Large intestine (tissue), 3 donors: ENCODE measurements around the gene SLC8A2. TPM values are rescaled to one million over a fixed set of nuclear protein-coding genes. Genes with fewer than 3 reads are reported as not detected.
"Not testable (repeated sequence)": the region's sequence is repeated elsewhere in the genome, so short reads cannot be mapped to it uniquely, and the experiment has no call there.

ENCODE experiments used
- DNase-seq, 2 donors: peaks; one replicate each; pipeline versions ENCODE4 v3.0.0 to v3.0.0-alpha.2; 2013
- H3K27ac ChIP-seq: one replicate; pipeline ENCODE4 v1.5.1; 2013; ENCODE audit warnings: low read length
- H3K27me3 ChIP-seq: 2 replicates; pipeline ENCODE4 v1.6.1; 2013; ENCODE audit warnings: low read length; ENCODE audit not compliant: control insufficient read depth, insufficient read depth
- H3K36me3 ChIP-seq: 2 replicates; pipeline ENCODE4 v1.6.1; 2013; ENCODE audit warnings: low read length; ENCODE audit not compliant: control insufficient read depth, insufficient read depth
- H3K4me1 ChIP-seq: one replicate; pipeline ENCODE4 v1.6.1; 2013; ENCODE audit warnings: low read length; ENCODE audit not compliant: control insufficient read depth, insufficient read depth
- H3K4me3 ChIP-seq: one replicate; pipeline ENCODE4 v1.5.1; 2013; ENCODE audit warnings: low read length
- H3K9me3 ChIP-seq: one replicate; pipeline ENCODE4 v1.6.1; 2013; ENCODE audit warnings: mild to moderate bottlenecking, low read depth, low read length, moderate library complexity; ENCODE audit not compliant: control insufficient read depth
- WGBS: methylation state at CpG from one replicate; pipeline ENCODE4 v1.1.5; 2013; ENCODE audit warnings: low lambda C conversion rate; ENCODE audit not compliant: insufficient coverage; 5-methylcytosine and 5-hydroxymethylcytosine counted together
- polyA plus RNA-seq: library from polyadenylated mRNA; unstranded; fragments of 120-200 nt; gene quantifications from one replicate; pipeline ENCODE4 v1.2.1, GENCODE V29; 2013

The SLC8A2 gene
- polyA plus RNA-seq, 1 donor, result 0.54 TPM

GRCh38 chr19:47388721-47389120, 83.0 kb downstream of the SLC8A2 start:
- WGBS, result 100% methylated on average over 1 of the region's 5 CpGs
- not testable (repeated sequence) for H3K27me3 ChIP-seq, H3K36me3 ChIP-seq, H3K4me1 ChIP-seq, DNase-seq, H3K4me3 ChIP-seq, H3K9me3 ChIP-seq, H3K27ac ChIP-seq

- H3K27me3 ChIP-seq, H3K27ac ChIP-seq, H3K9me3 ChIP-seq, H3K36me3 ChIP-seq, H3K4me3 ChIP-seq, DNase-seq, H3K4me1 ChIP-seq: not testable (repeated sequence)
- WGBS, result no CpG with 5 or more reads among the region's 3 CpGs
Observed at GRCh38 chr19:47387623-47388022, 84.1 kb downstream of the SLC8A2 start.

- not testable (repeated sequence) for H3K4me1 ChIP-seq, DNase-seq
- no CpG with 5 or more reads among the region's 12 CpGs for WGBS
Observed at GRCh38 chr19:47386582-47386981, 85.1 kb downstream of the SLC8A2 start.

GRCh38 chr19:47384533-47384932, 87.2 kb downstream of the SLC8A2 start:
- not testable (repeated sequence) for H3K9me3 ChIP-seq

More at GRCh38 chr19:47386582-47386981, 85.1 kb downstream of the SLC8A2 start:
- not testable (repeated sequence) for H3K27me3 ChIP-seq, H3K27ac ChIP-seq, H3K4me3 ChIP-seq, H3K9me3 ChIP-seq, H3K36me3 ChIP-seq

GRCh38 chr19:47383890-47384289, 87.8 kb downstream of the SLC8A2 start:
- not testable (repeated sequence) for H3K4me1 ChIP-seq, DNase-seq, H3K4me3 ChIP-seq, H3K27ac ChIP-seq, H3K9me3 ChIP-seq, H3K27me3 ChIP-seq
- WGBS, result no CpG with 5 or more reads among the region's 5 CpGs
- H3K36me3 ChIP-seq, result peaks cover 30% of the 10 kb centered on the region

More at GRCh38 chr19:47384533-47384932, 87.2 kb downstream of the SLC8A2 start:
- H3K27ac ChIP-seq, H3K27me3 ChIP-seq, DNase-seq, H3K4me3 ChIP-seq, H3K4me1 ChIP-seq: not testable (repeated sequence)
- H3K36me3 ChIP-seq, result peaks cover 28% of the 10 kb centered on the region
- WGBS, result no CpG with 5 or more reads among the region's 4 CpGs

- Histone ChIP-seq H3K9me3 (no peaks in the 10 kb centered on the region), H3K4me3 (no peak overlapping the region), H3K36me3 (peaks cover 45% of the 10 kb centered on the region), H3K27ac (no peak overlapping the region), H3K27me3 (no peaks in the 10 kb centered on the region), H3K4me1 (no peaks in the 10 kb centered on the region)
- no CpG with 5 or more reads among the region's 11 CpGs for whole genome bisulfite sequencing
- DNase-seq, result no peak
Observed at GRCh38 chr19:47381653-47382279, 89.9 kb downstream of the SLC8A2 start.

GRCh38 chr19:47381121-47381520, 90.6 kb downstream of the SLC8A2 start:
- Histone ChIP-seq H3K4me1 (no peaks in the 10 kb centered on the region), H3K36me3 (peaks cover 51% of the 10 kb centered on the region), H3K9me3 (no peaks in the 10 kb centered on the region), H3K27ac (no peak overlapping the region), H3K4me3 (no peak overlapping the region), H3K27me3 (no peaks in the 10 kb centered on the region)
- no peak for DNase-seq
- WGBS, result 100% methylated on average over 1 of the region's 14 CpGs

GRCh38 chr19:47380559-47380958, 91.1 kb downstream of the SLC8A2 start:
- H3K27me3 ChIP-seq, result no peaks in the 10 kb centered on the region
- H3K27ac ChIP-seq, result no peak overlapping the region
- H3K4me1 ChIP-seq, result no peaks in the 10 kb centered on the region
- H3K9me3 ChIP-seq, result no peaks in the 10 kb centered on the region
- no CpG with 5 or more reads among the region's 6 CpGs for WGBS
- H3K4me3 ChIP-seq, result no peak overlapping the region
- no peak for DNase-seq
- H3K36me3 ChIP-seq, result peaks cover 56% of the 10 kb centered on the region

DNA sequence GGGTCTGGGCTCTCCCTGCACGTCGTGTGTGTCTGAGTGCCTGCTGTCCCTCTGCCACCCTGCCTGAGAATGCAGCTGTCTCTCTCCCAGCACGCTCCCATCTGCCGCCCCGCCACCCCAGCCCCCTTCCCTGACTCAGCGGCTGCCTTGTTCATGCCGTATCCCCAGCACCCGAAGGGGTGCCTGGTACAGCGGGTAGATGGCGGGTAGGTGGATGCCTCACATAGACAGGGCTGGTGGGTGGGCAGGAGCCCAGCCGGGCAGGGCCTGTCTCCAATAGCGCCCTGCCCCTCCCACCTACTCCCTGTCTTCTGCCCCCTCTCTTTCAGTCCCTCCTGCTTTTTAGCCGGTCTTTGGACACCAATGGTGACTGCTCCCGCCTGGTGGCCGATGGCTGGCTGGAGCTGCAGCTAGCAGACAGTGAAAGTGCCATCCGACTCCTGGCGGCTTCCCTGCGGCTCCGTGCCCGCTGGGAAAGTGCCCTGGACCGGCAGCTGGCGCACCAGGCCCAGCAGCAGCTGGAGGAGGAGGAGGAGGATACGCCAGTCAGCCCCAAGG, 92.2 kb downstream of the SLC8A2 start:
- WGBS, result no CpG with 5 or more reads among the region's 23 CpGs
- peaks cover 67% of the 10 kb centered on the region for H3K36me3 ChIP-seq
- H3K27me3 ChIP-seq, result no peaks in the 10 kb centered on the region

DNA sequence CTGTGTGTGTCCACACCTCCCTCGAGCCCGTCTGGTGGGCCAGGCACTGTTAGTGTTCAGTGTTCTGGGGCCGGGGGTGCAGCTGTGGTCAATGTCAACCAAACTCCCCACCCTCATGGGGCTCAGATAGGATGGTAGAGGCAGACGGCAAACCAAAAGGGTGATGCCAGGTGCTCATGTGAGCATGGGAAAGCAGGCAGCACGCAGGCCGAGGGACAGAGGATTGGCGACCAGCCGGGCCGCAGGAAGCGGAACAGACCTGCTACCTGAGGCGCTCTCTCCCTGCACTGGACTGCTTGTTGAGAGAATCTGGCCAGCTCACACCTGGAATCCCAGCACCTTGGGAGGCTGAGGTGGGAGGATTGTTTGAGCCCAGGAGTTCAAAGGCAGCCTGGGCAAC, 93.4 kb downstream of the SLC8A2 start:
- H3K36me3 ChIP-seq, result peaks cover 80% of the 10 kb centered on the region
- no CpG with 5 or more reads among the region's 11 CpGs for WGBS

More for the DNA sequence above, 92.2 kb downstream of the SLC8A2 start:
- no peaks in the 10 kb centered on the region for H3K4me1 ChIP-seq
- H3K27ac ChIP-seq, result no peak overlapping the region
- no peaks in the 10 kb centered on the region for H3K9me3 ChIP-seq
- DNase-seq, result no peak
- no peak overlapping the region for H3K4me3 ChIP-seq

More for the DNA sequence above, 93.4 kb downstream of the SLC8A2 start:
- Histone ChIP-seq H3K4me1 (no peaks in the 10 kb centered on the region), H3K27ac (no peak overlapping the region), H3K4me3 (no peak overlapping the region), H3K9me3 (no peaks in the 10 kb centered on the region), H3K27me3 (no peaks in the 10 kb centered on the region)
- DNase-seq, result no peak
